ENCODE data around the gene DYNLT1. TPM values are rescaled to one million over a fixed set of nuclear protein-coding genes. Genes with fewer than 3 reads are reported as not detected.

DYNLT1 gene
- total RNA-seq, result 10 to 100 TPM; 78.8 to 90.4 TPM
- 100 to 1,000 TPM in 1 of 2 donors, 10 to 100 TPM in 1; 93.8 to 105 TPM for polyA plus RNA-seq

DNA sequence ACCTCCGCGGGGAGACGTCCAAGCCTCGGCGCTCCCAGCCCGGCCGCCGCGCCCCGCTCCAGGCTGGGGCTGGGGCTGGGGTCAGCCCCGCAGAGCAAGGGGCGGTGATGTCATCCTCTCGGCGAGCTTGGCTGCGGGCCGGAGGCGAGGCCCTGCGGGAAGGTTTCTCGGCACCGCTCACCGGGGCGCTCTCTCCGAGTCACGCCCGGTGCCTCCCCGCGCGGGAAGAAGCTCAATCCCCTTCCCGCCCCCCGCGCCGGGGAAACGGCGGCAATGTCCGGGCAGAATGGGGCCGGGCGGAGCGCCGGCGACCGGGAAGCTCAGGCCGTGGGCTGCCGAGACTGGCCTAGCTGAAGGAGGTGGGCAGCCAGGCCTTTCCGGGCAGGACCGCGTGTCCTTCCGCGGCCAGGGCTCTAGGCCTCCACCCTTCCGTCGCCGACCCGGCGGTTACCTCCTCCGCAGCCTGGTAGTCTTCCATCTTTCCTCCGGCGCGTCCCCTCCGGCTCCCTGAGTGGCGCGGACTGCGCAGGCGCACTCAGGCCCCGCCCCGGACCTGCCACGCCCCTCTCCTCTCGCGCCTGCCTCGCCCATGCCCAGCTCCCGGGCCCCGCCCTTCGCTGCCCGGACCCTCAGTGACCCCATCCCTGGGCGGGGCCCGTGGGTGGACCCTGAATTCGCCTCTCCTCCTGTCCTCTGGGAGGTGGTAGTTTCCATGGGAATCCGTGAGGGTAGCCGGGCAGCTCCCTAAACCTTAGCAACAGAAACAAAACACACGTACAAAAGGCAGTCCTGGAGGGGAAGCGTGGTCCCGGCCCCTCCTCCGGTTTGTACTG is at the start of gene DYNLT1:
TSS of gene DYNLT1 (minus strand) at position 513 of the 833 bp plus-strand sequence. CDS start at position 478, 35 bp downstream.
- CTCF ChIA-PET (ENCODE audit: partially characterized antibody), result interaction anchor here (0.7 to 12.0 kb wide), 9 partner anchors 9 to 430 kb away, joined by 3 to 110 read pairs (median 4); no protein-coding TSS in a partner anchor
- peaks cover 13% of the 10 kb centered on the region for H3K36me3 ChIP-seq (ENCODE audit: insufficient read depth, low read length)
- peak within 1 kb of the TSS; percentile 99 to 100 (median 99) for H3K4me3 Mint-ChIP-seq
- H3K9me3 Mint-ChIP-seq, result peaks cover 0 to 2% (median 0%) of the 10 kb centered on the region in 8 donors
- H3K9me3 ChIP-seq (ENCODE audit: control insufficient read depth in 1 of 2, low read length in 2 of 2), result no peaks in the 10 kb centered on the region
- H3K27me3 ChIP-seq (ENCODE audit: insufficient read depth, low read length), result no peaks in the 10 kb centered on the region
- no peaks in the 10 kb centered on the region for H3K27me3 Mint-ChIP-seq
- peak within 1 kb of the TSS; percentile 84 to 85 for H3K4me3 ChIP-seq (ENCODE audit: low read length in 2 of 2)
- peaks cover 58% of the 10 kb centered on the region for H3K4me1 ChIP-seq (ENCODE audit: insufficient read depth, low read length)
- DNase-seq, result peak; percentile 78 to 95 (median 88)
- H3K27ac ChIP-seq (ENCODE audit: low read depth, low read length), result peak within 1 kb of the TSS; percentile 96
- H3K27ac Mint-ChIP-seq, result peak within 1 kb of the TSS; percentile 92 to 100 (median 99)
- H3K36me3 Mint-ChIP-seq, result peaks cover 15 to 44% of the 10 kb centered on the region in 2 donors
- intact Hi-C loops (cut with micrococcal nuclease), result loop anchor here (1.0 to 10.0 kb wide), 3 partner anchors 9 to 210 kb away; partner anchors contain the start of gene TMEM181
- H3K4me1 Mint-ChIP-seq, result peaks cover 46 to 82% (median 55%) of the 10 kb centered on the region in 4 donors
- POLR2A ChIA-PET (ENCODE audit: partially characterized antibody), result interaction anchor here (0.6 to 7.0 kb wide), 31 partner anchors 8 to 476 kb away, joined by 3 to 130 read pairs (median 4); partner anchors contain the start of genes GTF2H5, SERAC1 and TMEM181

DNA sequence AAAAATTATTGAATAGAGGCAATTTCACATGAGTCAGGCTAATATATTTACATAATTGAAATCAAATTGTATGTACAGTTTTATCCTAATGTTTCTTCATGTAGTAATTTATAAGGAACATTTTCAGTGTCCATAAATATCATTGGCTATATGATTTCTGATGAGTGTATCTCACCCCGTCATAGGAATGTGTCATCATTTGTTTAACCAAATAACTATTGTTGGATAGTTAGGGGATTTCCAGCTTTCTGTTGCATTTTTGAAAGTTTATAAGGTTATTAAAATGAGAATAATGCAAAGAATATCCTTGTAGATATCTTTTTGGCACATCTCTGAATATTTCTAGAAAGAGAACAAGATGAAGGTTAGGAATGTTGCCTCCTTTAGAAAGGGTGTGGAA is 44.3 kb upstream of the DYNLT1 start:
- ChIA-PET POLR2A (ENCODE audit: partially characterized antibody) (interaction anchor here (2.5 kb wide), 1 partner anchor 36 kb away, joined by 18 read pairs; no protein-coding TSS in a partner anchor), CTCF (ENCODE audit: partially characterized antibody) (interaction anchor here (1.4 to 7.6 kb wide), 4 partner anchors 13 to 468 kb away, joined by 3 to 220 read pairs (median 5); no protein-coding TSS in a partner anchor)
- peaks cover 0 to 2% (median 0%) of the 10 kb centered on the region in 8 donors for H3K9me3 Mint-ChIP-seq
- intact Hi-C loops (cut with micrococcal nuclease), result no loop called here
- H3K27me3 Mint-ChIP-seq, result no peaks in the 10 kb centered on the region
- H3K4me1 Mint-ChIP-seq, result peaks cover 40 to 72% (median 53%) of the 10 kb centered on the region in 4 donors
- Histone ChIP-seq H3K4me1 (ENCODE audit: insufficient read depth, low read length) (peaks cover 65% of the 10 kb centered on the region), H3K36me3 (ENCODE audit: insufficient read depth, low read length) (peaks cover 2% of the 10 kb centered on the region), H3K27me3 (ENCODE audit: insufficient read depth, low read length) (no peaks in the 10 kb centered on the region), H3K9me3 (ENCODE audit: control insufficient read depth in 1 of 2, low read length in 2 of 2) (no peaks in the 10 kb centered on the region), H3K4me3 (ENCODE audit: low read length in 2 of 2) (no peak overlapping the region), H3K27ac (ENCODE audit: low read depth, low read length) (peak overlapping the region; percentile 85)
- peak overlapping the region in 1 of 8 donors; percentile 46 for H3K4me3 Mint-ChIP-seq
- H3K27ac Mint-ChIP-seq, result peak overlapping the region; percentile 70 to 100 (median 98)
- peak in 1 of 5 donors; percentile 36 for DNase-seq
- peaks cover 6 to 26% of the 10 kb centered on the region in 2 donors for H3K36me3 Mint-ChIP-seq

DNA sequence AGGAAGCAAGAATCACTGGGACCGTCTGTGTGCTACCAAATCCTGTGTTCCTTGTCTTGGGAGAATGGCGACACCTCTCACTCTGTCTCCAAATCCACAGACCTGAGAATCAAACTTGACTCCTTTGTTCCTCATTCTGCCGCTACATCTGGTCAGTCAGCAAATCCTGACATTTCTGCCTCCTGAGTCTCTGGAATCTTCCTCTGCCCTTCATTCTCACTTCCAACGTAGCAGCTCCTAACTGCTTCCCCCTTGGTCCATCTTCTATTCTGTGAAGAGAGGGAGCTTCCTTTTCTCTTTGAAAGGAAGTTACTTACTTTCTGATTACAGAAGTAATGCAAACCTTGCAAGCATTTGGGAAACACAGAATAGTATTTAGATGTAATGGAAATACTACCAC is 43.0 kb upstream of the DYNLT1 start:
- H3K27me3 ChIP-seq (ENCODE audit: insufficient read depth, low read length), result no peaks in the 10 kb centered on the region
- H3K27me3 Mint-ChIP-seq, result no peaks in the 10 kb centered on the region
- ChIA-PET POLR2A (ENCODE audit: partially characterized antibody) (interaction anchor here (0.7 to 2.5 kb wide), 13 partner anchors 10 to 454 kb away, joined by 3 to 24 read pairs (median 3); partner anchors contain the start of genes DYNLT1, RSPH3 and SYTL3), CTCF (ENCODE audit: partially characterized antibody) (interaction anchor here (0.8 to 7.6 kb wide), 5 partner anchors 10 to 466 kb away, joined by 3 to 220 read pairs (median 3); no protein-coding TSS in a partner anchor)
- no peaks in the 10 kb centered on the region for H3K9me3 ChIP-seq (ENCODE audit: control insufficient read depth in 1 of 2, low read length in 2 of 2)
- intact Hi-C loops (cut with micrococcal nuclease), result loop anchor here (1.0 kb wide), 2 partner anchors 27 to 34 kb away; no protein-coding TSS in a partner anchor
- peaks cover 17 to 37% of the 10 kb centered on the region in 2 donors for H3K36me3 Mint-ChIP-seq
- peak overlapping the region; percentile 53 to 91 (median 80) for H3K4me3 Mint-ChIP-seq
- peaks cover 0 to 2% (median 0%) of the 10 kb centered on the region in 8 donors for H3K9me3 Mint-ChIP-seq
- H3K27ac ChIP-seq (ENCODE audit: low read depth, low read length), result peak overlapping the region; percentile 85
- peaks cover 43 to 77% (median 58%) of the 10 kb centered on the region in 4 donors for H3K4me1 Mint-ChIP-seq
- DNase-seq, result no peak
- peak overlapping the region in 1 of 2 donors; percentile 25 for H3K4me3 ChIP-seq (ENCODE audit: low read length in 2 of 2)
- H3K4me1 ChIP-seq (ENCODE audit: insufficient read depth, low read length), result peaks cover 65% of the 10 kb centered on the region
- peaks cover 6% of the 10 kb centered on the region for H3K36me3 ChIP-seq (ENCODE audit: insufficient read depth, low read length)
- H3K27ac Mint-ChIP-seq, result peak overlapping the region; percentile 98 to 100 (median 100)

DNA sequence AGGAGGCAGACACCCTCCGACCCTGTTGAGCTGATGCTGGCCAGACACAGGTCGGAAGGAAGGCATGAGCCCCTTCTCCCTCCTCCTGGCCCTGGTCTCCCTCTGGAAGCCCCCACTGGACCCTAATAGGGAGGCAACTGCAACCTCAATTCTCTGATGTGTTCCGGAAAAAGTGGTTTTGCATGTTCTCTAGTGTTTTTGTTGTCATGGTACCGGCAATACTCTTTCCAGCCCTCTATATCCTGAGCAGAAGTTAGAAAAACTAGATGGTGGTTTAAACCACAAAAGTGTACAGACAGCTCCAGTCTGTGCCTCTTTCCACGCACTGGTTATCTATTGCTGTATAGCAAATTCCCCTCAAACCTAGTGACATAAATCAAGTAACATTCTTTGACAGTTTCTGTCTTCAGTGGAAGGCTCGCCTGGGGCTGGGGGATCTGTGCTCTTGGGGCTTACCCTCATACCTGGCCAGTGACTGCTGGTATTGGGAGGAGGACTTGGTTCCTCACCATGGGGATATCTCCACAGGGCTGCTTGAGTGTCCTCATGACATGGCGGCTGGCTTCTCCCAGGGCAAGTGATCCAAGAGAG is 42.3 kb upstream of the DYNLT1 start:
- Mint-ChIP-seq H3K4me3 (peak overlapping the region; percentile 53 to 91 (median 80)), H3K27ac (peak overlapping the region; percentile 98 to 100 (median 100)), H3K4me1 (peaks cover 43 to 77% (median 58%) of the 10 kb centered on the region in 4 donors), H3K27me3 (no peaks in the 10 kb centered on the region), H3K9me3 (peaks cover 0 to 2% (median 0%) of the 10 kb centered on the region in 8 donors), H3K36me3 (peaks cover 19 to 40% of the 10 kb centered on the region in 2 donors)
- CTCF ChIA-PET (ENCODE audit: partially characterized antibody), result interaction anchor here (0.8 to 7.6 kb wide), 6 partner anchors 11 to 466 kb away, joined by 3 to 220 read pairs (median 3); no protein-coding TSS in a partner anchor
- no peaks in the 10 kb centered on the region for H3K9me3 ChIP-seq (ENCODE audit: control insufficient read depth in 1 of 2, low read length in 2 of 2)
- POLR2A ChIA-PET (ENCODE audit: partially characterized antibody), result interaction anchor here (0.7 to 2.5 kb wide), 13 partner anchors 10 to 453 kb away, joined by 3 to 24 read pairs (median 3); partner anchors contain the start of genes DYNLT1, RSPH3 and SYTL3
- peak; percentile 84 to 92 (median 87) for DNase-seq
- H3K4me1 ChIP-seq (ENCODE audit: insufficient read depth, low read length), result peaks cover 65% of the 10 kb centered on the region
- intact Hi-C loops (cut with micrococcal nuclease), result loop anchor here (1.0 kb wide), 2 partner anchors 27 to 34 kb away; no protein-coding TSS in a partner anchor
- H3K27ac ChIP-seq (ENCODE audit: low read depth, low read length), result peak overlapping the region; percentile 85
- H3K27me3 ChIP-seq (ENCODE audit: insufficient read depth, low read length), result no peaks in the 10 kb centered on the region
- H3K4me3 ChIP-seq (ENCODE audit: low read length in 2 of 2), result peak overlapping the region in 1 of 2 donors; percentile 25
- peaks cover 6% of the 10 kb centered on the region for H3K36me3 ChIP-seq (ENCODE audit: insufficient read depth, low read length)

DNA sequence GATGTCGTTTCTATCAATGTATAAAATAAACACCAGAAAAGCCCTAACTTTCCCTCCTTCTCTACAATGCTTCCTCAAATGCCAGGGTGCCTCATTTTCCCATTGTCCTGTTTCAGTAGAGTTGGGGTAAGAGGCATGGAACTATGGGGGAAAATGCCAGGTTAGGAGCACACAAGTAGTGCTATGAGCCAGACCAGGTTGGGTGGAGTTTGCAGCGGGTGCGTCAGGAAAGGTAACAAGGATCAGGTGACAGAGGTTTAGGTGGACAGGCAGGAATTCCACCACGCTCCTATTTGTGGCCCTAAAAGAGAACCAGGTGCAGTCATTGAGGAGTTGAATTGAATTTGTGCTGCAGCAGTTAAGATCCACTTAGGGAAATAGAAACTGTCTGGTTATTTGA is 41.8 kb upstream of the DYNLT1 start:
- no peak for DNase-seq
- H3K27me3 Mint-ChIP-seq, result no peaks in the 10 kb centered on the region
- POLR2A ChIA-PET (ENCODE audit: partially characterized antibody), result interaction anchor here (1.0 to 2.5 kb wide), 10 partner anchors 24 to 452 kb away, joined by 3 to 24 read pairs (median 4); partner anchors contain the start of genes DYNLT1, RSPH3 and SYTL3
- Histone ChIP-seq H3K4me1 (ENCODE audit: insufficient read depth, low read length) (peaks cover 65% of the 10 kb centered on the region), H3K27ac (ENCODE audit: low read depth, low read length) (peak overlapping the region; percentile 85), H3K27me3 (ENCODE audit: insufficient read depth, low read length) (no peaks in the 10 kb centered on the region), H3K4me3 (ENCODE audit: low read length in 2 of 2) (peak overlapping the region in 1 of 2 donors; percentile 25), H3K36me3 (ENCODE audit: insufficient read depth, low read length) (peaks cover 6% of the 10 kb centered on the region), H3K9me3 (ENCODE audit: control insufficient read depth in 1 of 2, low read length in 2 of 2) (no peaks in the 10 kb centered on the region)
- intact Hi-C loops (cut with micrococcal nuclease), result no loop called here
- peaks cover 44 to 74% (median 56%) of the 10 kb centered on the region in 4 donors for H3K4me1 Mint-ChIP-seq
- peak overlapping the region; percentile 98 to 100 (median 100) for H3K27ac Mint-ChIP-seq
- H3K4me3 Mint-ChIP-seq, result peak overlapping the region; percentile 13 to 91 (median 80)
- peaks cover 0 to 2% (median 0%) of the 10 kb centered on the region in 8 donors for H3K9me3 Mint-ChIP-seq
- H3K36me3 Mint-ChIP-seq, result peaks cover 23 to 43% of the 10 kb centered on the region in 2 donors
- CTCF ChIA-PET (ENCODE audit: partially characterized antibody), result interaction anchor here (0.8 to 7.6 kb wide), 3 partner anchors 25 to 56 kb away, joined by 3 to 220 read pairs (median 3); no protein-coding TSS in a partner anchor

DNA sequence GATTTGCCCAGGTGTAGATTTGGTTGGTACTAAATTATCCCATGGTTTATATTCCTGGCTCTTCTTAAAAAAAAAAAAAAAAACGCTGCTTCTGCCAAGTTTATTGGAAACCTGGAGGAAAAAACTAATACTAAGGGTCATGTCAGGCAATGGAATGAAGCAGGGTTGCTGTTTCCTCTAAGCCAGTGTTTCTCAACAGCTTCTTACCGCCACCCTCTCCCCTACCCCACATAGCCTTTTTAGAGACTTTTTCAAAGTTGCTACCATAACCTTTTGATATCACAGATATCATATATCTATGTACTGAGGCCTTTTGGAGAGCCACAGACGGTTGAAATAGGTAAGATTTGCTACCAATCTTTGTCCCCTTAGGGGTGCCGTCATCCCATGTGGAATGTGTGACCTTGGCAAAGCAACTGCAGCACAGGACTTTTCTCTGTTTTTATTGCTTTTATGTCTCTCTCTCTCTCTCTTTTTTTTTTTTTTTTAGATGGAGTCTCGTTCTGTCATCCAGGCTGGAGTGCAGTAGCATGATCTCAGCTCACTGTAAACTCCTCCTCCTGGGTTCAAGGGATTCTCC is 40.3 kb upstream of the DYNLT1 start:
- peaks cover 52% of the 10 kb centered on the region for H3K4me1 ChIP-seq (ENCODE audit: insufficient read depth, low read length)
- no peak overlapping the region for H3K4me3 ChIP-seq (ENCODE audit: low read length in 2 of 2)
- Mint-ChIP-seq H3K27me3 (no peaks in the 10 kb centered on the region), H3K9me3 (peaks cover 0 to 2% (median 0%) of the 10 kb centered on the region in 8 donors), H3K4me3 (no peak overlapping the region), H3K4me1 (peaks cover 41 to 66% (median 52%) of the 10 kb centered on the region in 4 donors), H3K36me3 (peaks cover 33 to 52% of the 10 kb centered on the region in 2 donors), H3K27ac (peak overlapping the region; percentile 1 to 100 (median 80))
- H3K36me3 ChIP-seq (ENCODE audit: insufficient read depth, low read length), result peaks cover 6% of the 10 kb centered on the region
- no peak overlapping the region for H3K27ac ChIP-seq (ENCODE audit: low read depth, low read length)
- ChIA-PET CTCF (ENCODE audit: partially characterized antibody) (interaction anchor here (0.7 to 1.8 kb wide), 7 partner anchors 14 to 457 kb away, joined by 3 to 6 read pairs (median 3); no protein-coding TSS in a partner anchor), POLR2A (ENCODE audit: partially characterized antibody) (interaction anchor here (0.7 kb wide), 1 partner anchor 539 kb away, joined by 5 read pairs; no protein-coding TSS in a partner anchor)
- H3K27me3 ChIP-seq (ENCODE audit: insufficient read depth, low read length), result no peaks in the 10 kb centered on the region
- intact Hi-C loops (cut with micrococcal nuclease), result no loop called here
- H3K9me3 ChIP-seq (ENCODE audit: control insufficient read depth in 1 of 2, low read length in 2 of 2), result no peaks in the 10 kb centered on the region
- no peak for DNase-seq

Data from CD4-positive, alpha-beta memory T cell (primary cell).